Activated naive CD4-positive, alpha-beta T cell treated with anti-CD3 and anti-CD28 coated beads for 36 hours (primary cell): ENCODE data around the gene SYPL2. TPM values are rescaled to one million over a fixed set of nuclear protein-coding genes. Genes with fewer than 3 reads are reported as not detected.

ENCODE experiments used
- CTCF ChIA-PET: fragments of 350-600 bp; sonication (Branson Sonifier 250); formaldehyde crosslinking; loops from one replicate; lab custom pipeline; 2021; ENCODE audit warnings: antibody characterized with exemption; lab: Charles Lee
- DNase-seq: peaks from one replicate; pipeline ENCODE4 v3.0.0-alpha.2; 2020
- H3K27ac Mint-ChIP-seq: one replicate; pipeline ENCODE4 v1.8.0; 2021; ENCODE audit warnings: mild to moderate bottlenecking, mixed read lengths
- H3K27me3 Mint-ChIP-seq: one replicate; pipeline ENCODE4 v1.8.0; 2021; ENCODE audit warnings: low read depth, mixed read lengths
- H3K36me3 Mint-ChIP-seq: one replicate; pipeline ENCODE4 v1.8.0; 2021; ENCODE audit warnings: low read depth, mixed read lengths
- H3K4me1 Mint-ChIP-seq: one replicate; pipeline ENCODE4 v1.8.0; 2021; ENCODE audit warnings: low read depth, mixed read lengths
- H3K4me3 Mint-ChIP-seq: one replicate; pipeline ENCODE4 v1.8.0; 2021; ENCODE audit warnings: mild to moderate bottlenecking, moderate library complexity, mixed read lengths
- H3K9me3 Mint-ChIP-seq: one replicate; pipeline ENCODE4 v1.8.0; 2021; ENCODE audit warnings: mixed read lengths
- intact Hi-C: fragments of 100-400 bp; cut with micrococcal nuclease; formaldehyde crosslinking; loops from one replicate; pipeline ENCODE4 v1.15.1; 2023
- total RNA-seq, 2 experiments: library from RNA; stranded (reverse); gene quantifications; one replicate each; pipeline ENCODE4 v1.2.3, GENCODE V29; 2021

SYPL2 gene
- total RNA-seq, 2 experiments from 2014 or later, result 0.05 TPM; not detected in 1

DNA sequence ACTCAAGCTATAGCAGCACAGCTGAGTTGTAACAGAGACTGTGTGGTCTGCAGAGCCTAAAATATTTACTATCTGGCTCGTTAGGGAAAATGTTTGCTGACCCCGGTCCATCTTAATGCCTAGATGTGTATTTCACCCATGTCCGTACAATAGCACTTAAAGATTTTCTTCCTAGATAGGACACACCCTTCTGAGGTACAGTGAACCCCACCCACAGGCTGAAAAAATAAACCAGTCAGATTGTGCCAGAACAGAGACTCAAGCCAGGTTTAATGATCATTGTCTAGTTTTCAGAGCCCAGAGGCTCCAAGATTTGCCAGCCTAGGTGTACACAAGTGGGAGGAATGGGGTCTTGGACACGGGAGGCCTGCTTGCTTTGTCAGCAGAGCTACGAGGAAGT is 37.6 kb downstream of the SYPL2 start:
- DNase-seq, result no peak
- Mint-ChIP-seq H3K4me3 (no peak overlapping the region), H3K36me3 (peaks cover 4% of the 10 kb centered on the region), H3K27ac (peak overlapping the region; percentile 91), H3K9me3 (peaks cover 4% of the 10 kb centered on the region), H3K4me1 (peaks cover 88% of the 10 kb centered on the region), H3K27me3 (no peaks in the 10 kb centered on the region)
- intact Hi-C loops, result loop anchor here (5.0 kb wide), 2 partner anchors 113 to 403 kb away; partner anchors contain the start of genes AMPD2 and GNAT2
- CTCF ChIA-PET, result interaction anchor here (1.1 to 35.8 kb wide), 5 partner anchors 5 to 136 kb away, joined by 3 to 1207 read pairs (median 375); partner anchors contain the start of genes AMIGO1, CYB561D1 and GPR61

DNA sequence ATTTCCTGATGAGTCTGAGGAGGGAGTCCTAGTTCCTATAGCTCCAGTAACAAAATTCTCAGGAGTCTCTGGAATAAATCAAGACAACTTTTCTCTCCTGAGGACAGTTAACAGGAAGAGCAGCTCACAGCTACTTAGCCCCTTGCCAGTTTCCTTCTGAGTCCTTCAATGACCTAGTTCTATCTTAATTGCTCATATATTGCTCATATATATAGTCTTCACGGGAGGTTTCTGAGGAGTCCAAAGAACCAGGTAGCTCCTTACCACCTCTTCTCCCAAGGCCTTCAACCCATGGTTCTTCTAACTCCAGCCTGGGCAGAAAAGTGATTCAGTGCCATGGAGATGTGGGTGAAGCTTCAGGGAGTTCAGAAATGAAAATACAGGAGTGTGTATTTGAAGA is 38.6 kb downstream of the SYPL2 start:
- Mint-ChIP-seq H3K36me3 (peaks cover 4% of the 10 kb centered on the region), H3K4me3 (no peak overlapping the region), H3K27me3 (no peaks in the 10 kb centered on the region), H3K27ac (peak overlapping the region; percentile 80), H3K9me3 (peaks cover 4% of the 10 kb centered on the region), H3K4me1 (peaks cover 83% of the 10 kb centered on the region)
- CTCF ChIA-PET, result interaction anchor here (0.8 to 35.8 kb wide), 6 partner anchors 9 to 80 kb away, joined by 3 to 1207 read pairs (median 4); partner anchors contain the start of genes ATXN7L2, CYB561D1 and GPR61
- DNase-seq, result no peak
- intact Hi-C loops, result loop anchor here (5.0 kb wide), 3 partner anchors 112 to 413 kb away; partner anchors contain the start of genes AMPD2, GNAT2 and TMEM167B

DNA sequence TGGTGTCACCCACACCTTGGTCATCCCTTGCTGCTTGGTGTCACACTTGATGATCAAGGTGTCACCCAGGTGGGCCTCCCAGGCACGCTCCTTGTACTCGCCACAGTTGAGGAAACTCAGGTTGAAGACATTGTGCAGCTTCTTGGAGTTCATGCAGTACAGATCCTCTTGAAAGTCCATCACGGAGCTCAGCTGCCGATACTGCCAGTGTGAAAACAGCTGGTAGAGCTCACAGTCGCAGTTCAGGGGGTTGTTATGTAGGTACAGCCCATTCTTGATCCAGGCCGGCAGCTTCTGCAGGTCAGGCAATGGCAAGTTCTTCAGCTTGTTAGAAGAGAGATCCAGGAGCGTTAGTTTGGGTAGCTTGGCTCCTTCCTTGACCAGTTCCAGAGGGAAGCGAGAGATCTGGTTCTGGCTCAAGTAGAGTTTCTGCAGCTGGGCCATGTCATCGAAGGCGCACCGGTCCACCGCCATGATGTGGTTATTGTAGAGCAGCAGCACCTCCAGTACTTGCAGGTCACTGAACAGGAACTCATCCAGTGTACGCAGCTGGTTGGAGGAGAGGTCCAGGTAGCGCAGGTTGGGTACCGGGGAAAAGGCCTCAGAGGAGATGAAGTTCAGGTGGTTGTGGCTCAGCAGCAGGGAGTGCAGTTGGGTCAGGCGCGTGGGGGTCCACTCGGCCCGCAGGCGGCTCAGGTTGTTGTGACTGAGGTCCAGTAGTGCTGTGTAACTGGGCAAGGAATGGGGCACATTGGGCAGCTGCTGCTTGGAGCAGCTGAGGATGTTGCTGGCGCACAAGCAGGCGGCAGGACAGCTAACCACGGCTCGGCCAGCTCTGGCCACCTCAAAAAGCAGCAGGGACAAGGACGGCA is 41.9 kb downstream of the SYPL2 start:
- no peak for DNase-seq
- Mint-ChIP-seq H3K27me3 (no peaks in the 10 kb centered on the region), H3K27ac (no peak overlapping the region), H3K4me3 (peak overlapping the region; percentile 85), H3K4me1 (peaks cover 68% of the 10 kb centered on the region), H3K9me3 (peaks cover 4% of the 10 kb centered on the region), H3K36me3 (peaks cover 4% of the 10 kb centered on the region)
- CTCF ChIA-PET, result interaction anchor here (21.4 to 35.8 kb wide), 2 partner anchors 12 to 23 kb away, joined by 375 to 1207 read pairs; partner anchors contain the start of genes CYB561D1 and GPR61
- intact Hi-C loops, result loop anchor here (2.0 to 5.0 kb wide), 2 partner anchors 25 to 416 kb away; partner anchors contain the start of genes ATXN7L2 and TMEM167B

DNA sequence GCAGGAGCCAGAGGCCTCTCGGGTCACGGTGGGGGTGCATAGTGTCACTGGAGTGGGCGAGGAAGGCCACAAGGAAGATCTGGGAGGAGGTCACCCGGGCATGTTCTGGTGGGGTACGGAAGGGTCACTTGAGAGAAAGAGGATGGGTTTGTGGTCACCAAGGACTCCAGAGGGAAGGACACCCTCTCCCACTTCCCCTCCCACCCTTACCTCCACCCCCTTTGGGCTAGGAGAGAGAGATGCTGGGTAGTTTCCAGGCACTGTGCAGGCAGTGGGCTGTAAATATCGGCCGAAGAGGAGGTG is 42.5 kb downstream of the SYPL2 start:
- CTCF ChIA-PET, result interaction anchor here (21.4 to 35.8 kb wide), 2 partner anchors 13 to 22 kb away, joined by 375 to 1207 read pairs; partner anchors contain the start of genes CYB561D1 and GPR61
- Mint-ChIP-seq H3K4me1 (peaks cover 63% of the 10 kb centered on the region), H3K27ac (no peak overlapping the region), H3K27me3 (no peaks in the 10 kb centered on the region), H3K9me3 (peaks cover 4% of the 10 kb centered on the region), H3K36me3 (peaks cover 4% of the 10 kb centered on the region), H3K4me3 (peak overlapping the region; percentile 85)
- no peak for DNase-seq
- intact Hi-C loops, result loop anchor here (2.0 to 5.0 kb wide), 2 partner anchors 26 to 417 kb away; partner anchors contain the start of genes ATXN7L2 and TMEM167B

DNA sequence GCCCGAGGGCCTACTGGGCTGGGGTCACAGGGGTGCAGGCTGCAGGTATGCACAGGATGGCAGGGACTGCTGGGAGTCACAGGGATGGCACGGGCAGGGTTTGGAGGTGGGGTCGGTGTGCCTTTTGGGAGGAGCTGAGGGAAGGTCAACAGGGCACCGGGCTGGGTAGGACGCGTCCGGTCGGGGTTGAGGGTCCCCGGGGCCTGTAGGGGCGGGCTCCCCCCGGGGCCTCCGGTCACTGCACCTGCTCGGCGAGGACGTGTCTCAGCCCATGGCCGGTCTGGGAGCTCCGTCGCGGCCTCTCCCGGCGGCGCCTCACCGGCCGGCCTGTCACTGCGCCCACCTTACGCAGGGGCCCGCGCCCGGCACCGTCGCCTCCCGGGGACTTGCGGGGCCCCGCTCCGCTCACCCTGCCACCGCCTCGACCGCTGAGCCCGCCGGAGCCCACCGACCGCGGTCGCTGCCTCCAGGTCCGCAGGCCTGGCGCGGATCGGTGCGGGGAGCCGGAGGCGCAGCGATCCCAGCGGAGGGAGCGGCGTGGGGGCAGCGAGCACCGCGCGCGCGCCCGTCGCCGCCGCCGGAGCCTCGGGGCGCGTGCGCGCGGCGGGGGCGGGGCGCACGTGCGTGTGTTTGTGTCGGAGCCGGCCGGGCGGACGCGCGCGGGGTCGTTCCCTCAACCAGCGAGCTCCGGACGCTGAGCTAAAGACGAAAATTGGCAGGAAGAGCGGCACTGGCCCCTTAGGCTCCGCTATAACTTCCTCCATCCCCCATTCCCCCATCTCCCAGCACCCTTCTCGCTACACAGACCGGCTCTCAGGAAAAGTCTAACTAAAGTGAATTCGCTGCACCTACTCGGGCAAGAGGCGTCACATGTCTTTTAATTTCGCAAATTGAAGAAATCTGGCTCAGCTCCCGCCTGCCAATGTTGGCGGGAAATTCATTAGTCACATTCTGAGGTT is 43.1 kb downstream of the SYPL2 start, which contains the start of gene AMIGO1:
AMIGO1 (minus strand) TSS at position 552 of the 959 bp plus-strand sequence. CDS start 815 bp downstream, outside the sequence.
- Mint-ChIP-seq H3K27ac (peak within 1 kb of the TSS; percentile 73), H3K36me3 (peaks cover 4% of the 10 kb centered on the region), H3K27me3 (no peaks in the 10 kb centered on the region), H3K4me3 (peak within 1 kb of the TSS; percentile 88), H3K9me3 (peaks cover 4% of the 10 kb centered on the region), H3K4me1 (peaks cover 59% of the 10 kb centered on the region)
- CTCF ChIA-PET, result interaction anchor here (0.9 to 35.8 kb wide), 3 partner anchors 14 to 84 kb away, joined by 3 to 1207 read pairs (median 375); partner anchors contain the start of genes CYB561D1, GPR61 and PSMA5
- peak; percentile 54 for DNase-seq
- intact Hi-C loops, result loop anchor here (2.0 to 5.0 kb wide), 2 partner anchors 27 to 417 kb away; partner anchors contain the start of genes ATXN7L2 and TMEM167B

DNA sequence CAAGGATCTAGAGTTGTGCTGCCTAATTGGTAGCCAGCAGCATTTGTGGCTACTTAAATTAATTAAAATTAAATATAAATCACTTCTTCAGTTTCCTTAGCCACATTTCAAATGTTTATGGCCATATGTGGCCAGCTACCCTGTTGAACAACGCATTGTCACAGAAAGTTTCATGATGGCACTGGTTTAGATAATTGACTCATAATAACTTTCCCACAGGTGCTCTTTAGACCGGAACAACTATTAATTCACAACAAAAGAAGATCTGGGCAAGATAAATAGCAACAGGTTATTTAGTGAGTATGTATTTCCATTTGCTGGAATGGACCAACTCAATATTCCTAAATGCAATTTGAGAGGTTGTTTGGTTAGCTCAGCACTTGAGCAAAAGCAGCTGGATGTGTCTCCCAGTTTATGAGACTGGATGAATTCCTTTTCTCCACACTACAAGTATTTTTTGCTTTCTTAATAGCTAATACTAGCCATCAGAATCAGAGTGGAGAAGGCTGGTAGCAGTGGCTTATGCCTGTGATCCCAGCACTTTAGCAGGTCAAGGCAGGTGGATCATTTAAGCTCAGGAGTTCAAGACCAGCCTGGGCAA is 46.9 kb downstream of the SYPL2 start:
- Mint-ChIP-seq H3K27me3 (no peaks in the 10 kb centered on the region), H3K27ac (no peak overlapping the region), H3K36me3 (peaks cover 2% of the 10 kb centered on the region), H3K4me1 (peaks cover 29% of the 10 kb centered on the region), H3K4me3 (no peak overlapping the region), H3K9me3 (no peaks in the 10 kb centered on the region)
- CTCF ChIA-PET, result interaction anchor here (0.7 to 35.8 kb wide), 4 partner anchors 17 to 114 kb away, joined by 3 to 1207 read pairs (median 190); partner anchors contain the start of genes CYB561D1 and GPR61
- intact Hi-C loops, result no loop called here
- DNase-seq, result no peak

DNA sequence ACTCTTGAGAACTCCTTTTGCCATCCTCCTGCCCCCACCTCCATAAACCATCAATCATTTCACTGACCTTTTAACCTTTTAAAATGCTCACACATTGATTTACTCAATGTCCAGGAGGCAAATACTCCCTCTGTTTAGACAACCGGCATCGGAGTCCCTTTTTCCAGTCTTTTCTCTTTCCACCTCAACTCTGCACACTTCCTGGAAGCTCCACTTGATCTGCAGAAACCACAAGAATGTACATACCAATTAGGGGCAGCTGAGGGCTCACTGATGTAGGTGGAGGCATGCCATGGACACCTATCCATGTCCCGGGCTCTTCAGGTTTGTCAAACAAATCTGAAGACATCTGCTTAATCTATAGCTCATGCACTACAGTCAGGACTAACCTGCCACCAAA is 48.5 kb downstream of the SYPL2 start:
- Mint-ChIP-seq H3K36me3 (no peaks in the 10 kb centered on the region), H3K9me3 (no peaks in the 10 kb centered on the region), H3K4me3 (no peak overlapping the region), H3K27me3 (no peaks in the 10 kb centered on the region), H3K4me1 (peaks cover 18% of the 10 kb centered on the region), H3K27ac (no peak overlapping the region)
- CTCF ChIA-PET, result interaction anchor here (0.6 to 35.8 kb wide), 8 partner anchors 10 to 1550 kb away, joined by 3 to 1207 read pairs (median 5); partner anchors contain the start of genes CYB561D1 and GPR61
- no peak for DNase-seq
- intact Hi-C loops, result no loop called here

DNA sequence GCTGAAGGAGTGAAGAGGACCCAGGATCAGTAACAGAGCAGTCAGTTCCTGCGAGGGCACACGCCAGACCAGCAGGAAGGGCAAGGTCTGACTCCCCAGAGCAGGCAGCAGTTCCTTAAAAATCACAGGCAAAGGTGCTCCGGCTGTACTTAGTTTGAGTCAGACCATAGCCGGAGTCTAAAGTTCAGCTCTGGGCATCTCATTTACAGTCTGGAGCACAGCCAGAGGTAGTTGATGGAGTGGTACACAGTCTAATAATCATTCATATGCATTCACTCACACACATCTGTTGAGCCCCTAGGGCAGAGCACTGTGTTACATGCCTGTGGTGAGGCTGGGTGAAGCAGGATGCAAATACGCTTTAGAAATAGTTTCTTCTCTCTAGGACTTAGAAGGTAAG is 50.5 kb downstream of the SYPL2 start:
- no peak overlapping the region for H3K4me3 Mint-ChIP-seq
- intact Hi-C loops, result no loop called here
- H3K27me3 Mint-ChIP-seq, result no peaks in the 10 kb centered on the region
- CTCF ChIA-PET, result interaction anchor here (0.7 to 35.8 kb wide), 5 partner anchors 14 to 239 kb away, joined by 3 to 1207 read pairs (median 4); partner anchors contain the start of genes CYB561D1 and GPR61
- H3K4me1 Mint-ChIP-seq, result no peaks in the 10 kb centered on the region
- H3K36me3 Mint-ChIP-seq, result no peaks in the 10 kb centered on the region
- no peak overlapping the region for H3K27ac Mint-ChIP-seq
- H3K9me3 Mint-ChIP-seq, result no peaks in the 10 kb centered on the region
- no peak for DNase-seq

DNA sequence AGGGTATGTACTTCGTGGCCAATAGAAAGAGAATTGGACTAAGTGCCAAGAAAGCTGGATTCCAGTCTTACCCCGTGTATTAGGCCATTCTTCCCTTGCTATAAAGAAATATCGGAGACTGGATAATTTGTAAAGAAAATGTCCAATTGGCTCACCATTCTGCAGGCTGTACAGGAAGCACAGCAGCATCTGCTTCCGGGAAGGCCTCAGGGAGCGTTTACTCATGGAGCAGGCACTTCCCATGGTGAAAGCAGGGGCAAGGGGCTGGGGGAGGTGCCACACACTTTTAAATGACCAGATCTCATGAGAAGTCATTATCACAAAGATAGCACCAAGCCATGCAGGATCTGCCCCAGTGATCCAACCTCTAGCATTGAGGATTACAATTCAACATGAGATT is 51.0 kb downstream of the SYPL2 start:
- Mint-ChIP-seq H3K9me3 (no peaks in the 10 kb centered on the region), H3K4me1 (no peaks in the 10 kb centered on the region), H3K36me3 (no peaks in the 10 kb centered on the region), H3K4me3 (no peak overlapping the region), H3K27me3 (no peaks in the 10 kb centered on the region), H3K27ac (no peak overlapping the region)
- CTCF ChIA-PET, result interaction anchor here (21.4 to 35.8 kb wide), 2 partner anchors 14 to 21 kb away, joined by 375 to 1207 read pairs; partner anchors contain the start of genes CYB561D1 and GPR61
- intact Hi-C loops, result no loop called here
- DNase-seq, result no peak

DNA sequence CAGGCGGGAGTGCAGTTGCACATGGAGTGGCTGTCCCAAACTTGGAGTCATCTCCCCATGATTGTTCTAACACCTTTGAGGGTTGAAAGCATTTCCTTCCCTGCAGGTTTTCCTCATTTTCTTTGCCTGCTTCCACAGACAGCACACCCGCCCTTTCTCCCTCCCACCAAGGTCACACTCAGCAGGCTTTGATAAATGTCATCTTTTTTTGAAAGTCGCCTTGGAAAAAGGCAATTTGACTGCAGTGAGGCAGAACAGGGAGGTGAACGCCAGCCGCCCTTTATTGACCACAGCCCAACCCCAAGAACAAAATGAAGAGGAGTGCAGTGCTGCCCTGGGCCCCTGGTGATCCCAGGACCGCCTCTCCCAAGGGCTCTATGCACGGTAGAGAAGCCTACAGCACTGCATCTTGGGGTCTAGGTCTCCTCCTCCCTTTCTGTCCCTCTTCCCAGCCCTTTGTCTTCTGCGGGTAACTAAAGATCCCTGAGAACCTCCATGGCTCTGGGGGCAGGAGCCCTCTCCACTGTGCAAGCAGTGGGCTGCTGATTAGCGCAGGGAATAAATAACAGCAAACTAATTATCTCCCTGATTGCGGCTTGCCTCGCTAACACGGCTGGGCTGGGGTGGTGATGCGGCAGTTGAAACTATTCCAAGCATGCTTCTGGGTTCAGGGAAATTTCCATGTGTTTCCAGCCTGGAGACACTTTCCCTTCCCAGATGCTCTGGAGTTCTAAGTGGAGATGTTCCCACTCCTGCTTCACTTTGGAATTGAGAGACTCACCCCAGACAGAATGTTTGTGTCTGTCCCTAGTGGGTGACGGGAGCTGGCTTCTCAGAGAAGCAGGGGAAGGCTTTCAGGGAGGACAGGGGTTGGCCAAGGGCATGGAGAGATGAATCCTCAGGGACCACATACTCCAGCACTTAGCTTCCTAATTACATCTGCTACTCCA is 54.9 kb downstream of the SYPL2 start:
- DNase-seq, result no peak
- no peaks in the 10 kb centered on the region for H3K9me3 Mint-ChIP-seq
- CTCF ChIA-PET, result interaction anchor here (0.6 to 19.9 kb wide), 6 partner anchors 11 to 243 kb away, joined by 3 to 1207 read pairs (median 10); partner anchors contain the start of genes AMIGO1, ATXN7L2 and CYB561D1
- no peaks in the 10 kb centered on the region for H3K36me3 Mint-ChIP-seq
- no peaks in the 10 kb centered on the region for H3K4me1 Mint-ChIP-seq
- intact Hi-C loops, result no loop called here
- H3K27ac Mint-ChIP-seq, result no peak overlapping the region
- no peak overlapping the region for H3K4me3 Mint-ChIP-seq
- no peaks in the 10 kb centered on the region for H3K27me3 Mint-ChIP-seq
